Measurements from ENCODE around the gene AUTS2. TPM values are rescaled to one million over a fixed set of nuclear protein-coding genes. Genes with fewer than 3 reads are reported as not detected.
A peak's percentile ranks its signal among the peaks of the same experiment; 100 is the strongest.

Gene AUTS2
- total RNA-seq, 1 experiment from 2014 or later: 38.5 TPM

- no peaks in the 10 kb centered on the region; the same call in none of the 2 replicates for H3K36me3 ChIP-seq (ENCODE audit: insufficient read depth, low read length)
- H2AFZ ChIP-seq (ENCODE audit: low read length): 0 out of 2 replicates have a peak overlapping the region, but pooled peaks have one; percentile 33
- peak overlapping the region; percentile 38 for H3K9ac ChIP-seq (ENCODE audit: low read length)
- H3K27me3 ChIP-seq (ENCODE audit: low read length): no peaks in the 10 kb centered on the region
- no peak overlapping the region; the same call in 1 of the 2 replicates for H3K4me3 ChIP-seq (ENCODE audit: low read length)
- peak overlapping the region; percentile 45 for H3K4me2 ChIP-seq (ENCODE audit: low read depth, low read length, poor library complexity, severe bottlenecking)
- peak overlapping the region; percentile 30 for H3K27ac ChIP-seq (ENCODE audit: low read length)
- DNase-seq: no peak
- H4K20me1 ChIP-seq (ENCODE audit: insufficient read depth, low read depth, low read length): no peaks in the 10 kb centered on the region
- no peaks in the 10 kb centered on the region for H3K9me2 ChIP-seq (replicated peaks; ENCODE audit: insufficient read depth, low read length)
- peaks cover 31% of the 10 kb centered on the region for H3K79me2 ChIP-seq (ENCODE audit: low read length)
- no peaks in the 10 kb centered on the region for H3K9me3 ChIP-seq (ENCODE audit: low read length)
- H3K4me1 ChIP-seq (ENCODE audit: low read length): peaks cover 30% of the 10 kb centered on the region
Measured at GRCh38 chr7:70763961-70764691, 1165.9 kb downstream of the AUTS2 start.

- Histone ChIP-seq H3K27ac (ENCODE audit: low read length) (no peak overlapping the region), H3K4me1 (ENCODE audit: low read length) (peaks cover 32% of the 10 kb centered on the region), H2AFZ (ENCODE audit: low read length) (no peak overlapping the region), H4K20me1 (ENCODE audit: insufficient read depth, low read depth, low read length) (no peaks in the 10 kb centered on the region), H3K9me2 (replicated peaks; ENCODE audit: insufficient read depth, low read length) (no peaks in the 10 kb centered on the region), H3K36me3 (ENCODE audit: insufficient read depth, low read length) (peaks cover under 1% of the 10 kb centered on the region), H3K9ac (ENCODE audit: low read length) (no peak overlapping the region), H3K27me3 (ENCODE audit: low read length) (no peaks in the 10 kb centered on the region), H3K79me2 (ENCODE audit: low read length) (peaks cover 25% of the 10 kb centered on the region), H3K9me3 (ENCODE audit: low read length) (no peaks in the 10 kb centered on the region), H3K4me2 (ENCODE audit: low read depth, low read length, poor library complexity, severe bottlenecking) (peak overlapping the region; percentile 45), H3K4me3 (ENCODE audit: low read length) (no peak overlapping the region; the same call in 1 of the 2 replicates)
- no peak for DNase-seq
Measured at GRCh38 chr7:70764701-70765208, 1166.5 kb downstream of the AUTS2 start.

GRCh38 chr7:70765651-70766050 lies 1167.4 kb downstream of the AUTS2 start:
- no peak overlapping the region for H3K4me2 ChIP-seq (ENCODE audit: low read depth, low read length, poor library complexity, severe bottlenecking)
- no peaks in the 10 kb centered on the region for H3K27me3 ChIP-seq (ENCODE audit: low read length)
- peaks cover 21% of the 10 kb centered on the region for H3K79me2 ChIP-seq (ENCODE audit: low read length)
- H3K36me3 ChIP-seq (ENCODE audit: insufficient read depth, low read length): peaks cover 7% of the 10 kb centered on the region
- H2AFZ ChIP-seq (ENCODE audit: low read length): no peak overlapping the region
- no peak overlapping the region for H3K27ac ChIP-seq (ENCODE audit: low read length)
- peaks cover 41% of the 10 kb centered on the region for H3K4me1 ChIP-seq (ENCODE audit: low read length)
- no peak for DNase-seq
- no peak overlapping the region for H3K4me3 ChIP-seq (ENCODE audit: low read length)
- no peaks in the 10 kb centered on the region for H3K9me3 ChIP-seq (ENCODE audit: low read length)
- no peaks in the 10 kb centered on the region for H4K20me1 ChIP-seq (ENCODE audit: insufficient read depth, low read depth, low read length)
- H3K9me2 ChIP-seq (replicated peaks; ENCODE audit: insufficient read depth, low read length): no peaks in the 10 kb centered on the region
- H3K9ac ChIP-seq (ENCODE audit: low read length): no peak overlapping the region

GRCh38 chr7:70766109-70766508 lies 1167.8 kb downstream of the AUTS2 start:
- DNase-seq: no peak
- no peaks in the 10 kb centered on the region for H3K9me3 ChIP-seq (ENCODE audit: low read length)
- H3K4me1 ChIP-seq (ENCODE audit: low read length): peaks cover 42% of the 10 kb centered on the region
- no peaks in the 10 kb centered on the region for H3K27me3 ChIP-seq (ENCODE audit: low read length)
- no peaks in the 10 kb centered on the region for H4K20me1 ChIP-seq (ENCODE audit: insufficient read depth, low read depth, low read length)
- H3K9ac ChIP-seq (ENCODE audit: low read length): no peak overlapping the region
- no peak overlapping the region for H2AFZ ChIP-seq (ENCODE audit: low read length)
- H3K9me2 ChIP-seq (replicated peaks; ENCODE audit: insufficient read depth, low read length): no peaks in the 10 kb centered on the region
- H3K27ac ChIP-seq (ENCODE audit: low read length): no peak overlapping the region
- no peak overlapping the region for H3K4me2 ChIP-seq (ENCODE audit: low read depth, low read length, poor library complexity, severe bottlenecking)
- no peak overlapping the region for H3K4me3 ChIP-seq (ENCODE audit: low read length)
- H3K79me2 ChIP-seq (ENCODE audit: low read length): peaks cover 16% of the 10 kb centered on the region
- H3K36me3 ChIP-seq (ENCODE audit: insufficient read depth, low read length): peaks cover 7% of the 10 kb centered on the region

GRCh38 chr7:70766694-70767093 lies 1168.4 kb downstream of the AUTS2 start:
- Histone ChIP-seq H3K27ac (ENCODE audit: low read length) (no peak overlapping the region), H3K4me3 (ENCODE audit: low read length) (no peak overlapping the region), H3K36me3 (ENCODE audit: insufficient read depth, low read length) (peaks cover 7% of the 10 kb centered on the region), H3K9ac (ENCODE audit: low read length) (no peak overlapping the region), H3K79me2 (ENCODE audit: low read length) (peaks cover 10% of the 10 kb centered on the region), H3K27me3 (ENCODE audit: low read length) (no peaks in the 10 kb centered on the region), H3K4me2 (ENCODE audit: low read depth, low read length, poor library complexity, severe bottlenecking) (no peak overlapping the region), H2AFZ (ENCODE audit: low read length) (no peak overlapping the region), H4K20me1 (ENCODE audit: insufficient read depth, low read depth, low read length) (no peaks in the 10 kb centered on the region), H3K9me2 (replicated peaks; ENCODE audit: insufficient read depth, low read length) (no peaks in the 10 kb centered on the region), H3K4me1 (ENCODE audit: low read length) (peaks cover 38% of the 10 kb centered on the region), H3K9me3 (ENCODE audit: low read length) (no peaks in the 10 kb centered on the region)
- DNase-seq: no peak

- Histone ChIP-seq H3K27ac (ENCODE audit: low read length) (peak overlapping the region; percentile 69), H3K4me2 (ENCODE audit: low read depth, low read length, poor library complexity, severe bottlenecking) (peak overlapping the region; percentile 37), H2AFZ (ENCODE audit: low read length) (peak overlapping the region; percentile 37; the same call in 1 of the 2 replicates), H3K4me1 (ENCODE audit: low read length) (peaks cover 31% of the 10 kb centered on the region), H3K4me3 (ENCODE audit: low read length) (no peak overlapping the region), H3K36me3 (ENCODE audit: insufficient read depth, low read length) (peaks cover 18% of the 10 kb centered on the region), H3K9me2 (replicated peaks; ENCODE audit: insufficient read depth, low read length) (no peaks in the 10 kb centered on the region), H3K9ac (ENCODE audit: low read length) (no peak overlapping the region), H3K79me2 (ENCODE audit: low read length) (no peaks in the 10 kb centered on the region), H3K27me3 (ENCODE audit: low read length) (no peaks in the 10 kb centered on the region), H4K20me1 (ENCODE audit: insufficient read depth, low read depth, low read length) (no peaks in the 10 kb centered on the region), H3K9me3 (ENCODE audit: low read length) (no peaks in the 10 kb centered on the region)
- no peak for DNase-seq
Measured at GRCh38 chr7:70770154-70770553, 1171.9 kb downstream of the AUTS2 start.

GRCh38 chr7:70771451-70771850 lies 1173.2 kb downstream of the AUTS2 start:
- H2AFZ ChIP-seq (ENCODE audit: low read length): no peak overlapping the region
- no peak overlapping the region for H3K9ac ChIP-seq (ENCODE audit: low read length)
- no peaks in the 10 kb centered on the region for H3K27me3 ChIP-seq (ENCODE audit: low read length)
- no peak overlapping the region for H3K4me2 ChIP-seq (ENCODE audit: low read depth, low read length, poor library complexity, severe bottlenecking)
- H3K27ac ChIP-seq (ENCODE audit: low read length): no peak overlapping the region
- H3K4me3 ChIP-seq (ENCODE audit: low read length): no peak overlapping the region
- peaks cover 31% of the 10 kb centered on the region for H3K4me1 ChIP-seq (ENCODE audit: low read length)
- peaks cover 18% of the 10 kb centered on the region for H3K36me3 ChIP-seq (ENCODE audit: insufficient read depth, low read length)
- no peak for DNase-seq
- no peaks in the 10 kb centered on the region for H4K20me1 ChIP-seq (ENCODE audit: insufficient read depth, low read depth, low read length)
- no peaks in the 10 kb centered on the region for H3K9me3 ChIP-seq (ENCODE audit: low read length)
- no peaks in the 10 kb centered on the region for H3K9me2 ChIP-seq (replicated peaks; ENCODE audit: insufficient read depth, low read length)
- H3K79me2 ChIP-seq (ENCODE audit: low read length): no peaks in the 10 kb centered on the region

- Histone ChIP-seq H3K9me3 (ENCODE audit: low read length) (no peaks in the 10 kb centered on the region), H3K79me2 (ENCODE audit: low read length) (no peaks in the 10 kb centered on the region), H3K4me1 (ENCODE audit: low read length) (peaks cover 31% of the 10 kb centered on the region), H3K9ac (ENCODE audit: low read length) (no peak overlapping the region), H3K27me3 (ENCODE audit: low read length) (no peaks in the 10 kb centered on the region), H3K4me2 (ENCODE audit: low read depth, low read length, poor library complexity, severe bottlenecking) (no peak overlapping the region), H4K20me1 (ENCODE audit: insufficient read depth, low read depth, low read length) (no peaks in the 10 kb centered on the region), H3K4me3 (ENCODE audit: low read length) (no peak overlapping the region), H3K9me2 (replicated peaks; ENCODE audit: insufficient read depth, low read length) (no peaks in the 10 kb centered on the region), H3K36me3 (ENCODE audit: insufficient read depth, low read length) (peaks cover 25% of the 10 kb centered on the region), H2AFZ (ENCODE audit: low read length) (no peak overlapping the region), H3K27ac (ENCODE audit: low read length) (no peak overlapping the region)
- no peak for DNase-seq
Measured at GRCh38 chr7:70772891-70773290, 1174.6 kb downstream of the AUTS2 start.

All from Karpas-422 (cell line).